ENCODE measurements around the gene SMIM29. TPM values are rescaled to one million over a fixed set of nuclear protein-coding genes. Genes with fewer than 3 reads are reported as not detected.

SMIM29 gene
- total RNA-seq, 1 donor from 2014 or later, result 13.5 TPM

- Mint-ChIP-seq H3K27me3 (ENCODE audit: low read depth) (peaks cover 6% of the 10 kb centered on the region), H3K27ac (ENCODE audit: unreplicated experiment) (no peak overlapping the region), H3K36me3 (ENCODE audit: low read depth) (peaks cover 14% of the 10 kb centered on the region), H3K4me1 (peaks cover 69% of the 10 kb centered on the region), H3K9me3 (no peaks in the 10 kb centered on the region), H3K4me3 (peak overlapping the region; percentile 82)
- no peak for DNase-seq (ENCODE audit: low read depth, low spot score)
- TF ChIP-seq, protein P1, sequence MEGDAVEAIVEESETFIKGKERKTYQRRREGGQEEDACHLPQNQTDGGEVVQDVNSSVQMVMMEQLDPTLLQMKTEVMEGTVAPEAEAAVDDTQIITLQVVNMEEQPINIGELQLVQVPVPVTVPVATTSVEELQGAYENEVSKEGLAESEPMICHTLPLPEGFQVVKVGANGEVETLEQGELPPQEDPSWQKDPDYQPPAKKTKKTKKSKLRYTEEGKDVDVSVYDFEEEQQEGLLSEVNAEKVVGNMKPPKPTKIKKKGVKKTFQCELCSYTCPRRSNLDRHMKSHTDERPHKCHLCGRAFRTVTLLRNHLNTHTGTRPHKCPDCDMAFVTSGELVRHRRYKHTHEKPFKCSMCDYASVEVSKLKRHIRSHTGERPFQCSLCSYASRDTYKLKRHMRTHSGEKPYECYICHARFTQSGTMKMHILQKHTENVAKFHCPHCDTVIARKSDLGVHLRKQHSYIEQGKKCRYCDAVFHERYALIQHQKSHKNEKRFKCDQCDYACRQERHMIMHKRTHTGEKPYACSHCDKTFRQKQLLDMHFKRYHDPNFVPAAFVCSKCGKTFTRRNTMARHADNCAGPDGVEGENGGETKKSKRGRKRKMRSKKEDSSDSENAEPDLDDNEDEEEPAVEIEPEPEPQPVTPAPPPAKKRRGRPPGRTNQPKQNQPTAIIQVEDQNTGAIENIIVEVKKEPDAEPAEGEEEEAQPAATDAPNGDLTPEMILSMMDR (conservative IDR thresholded peaks at IDR 0.05), result no peak
These were observed 8.2 kb downstream of the SMIM29 start for GRCh38 chr6:34240329-34241248.

DNA sequence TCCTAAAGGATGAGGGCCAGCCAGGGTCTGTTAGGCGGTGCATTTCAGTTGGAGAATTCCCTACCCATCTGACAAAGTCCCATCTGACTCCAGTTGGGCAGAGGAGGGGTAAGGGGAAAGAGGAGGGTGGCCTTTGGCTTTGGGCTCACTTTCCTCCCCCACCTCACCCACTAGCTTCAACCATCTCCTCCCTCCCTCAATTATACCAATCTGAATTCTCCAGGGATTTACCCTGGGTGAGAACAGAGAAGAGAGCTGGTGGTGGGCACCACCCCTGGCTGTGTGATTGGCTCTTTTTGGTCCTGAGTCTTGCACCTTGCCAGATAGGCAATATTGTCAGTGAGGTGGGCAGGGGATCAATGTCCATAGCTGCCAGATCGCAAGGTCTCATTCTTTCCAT is 8.9 kb downstream of the SMIM29 start:
- no peak overlapping the region for H3K27ac Mint-ChIP-seq (ENCODE audit: unreplicated experiment)
- H3K4me3 Mint-ChIP-seq, result peak overlapping the region; percentile 98
- peaks cover 11% of the 10 kb centered on the region for H3K36me3 Mint-ChIP-seq (ENCODE audit: low read depth)
- H3K4me1 Mint-ChIP-seq, result peaks cover 64% of the 10 kb centered on the region
- H3K9me3 Mint-ChIP-seq, result no peaks in the 10 kb centered on the region
- TF ChIP-seq, protein P1 (conservative IDR thresholded peaks at IDR 0.05), result no peak
- DNase-seq (ENCODE audit: low read depth, low spot score), result no peak
- H3K27me3 Mint-ChIP-seq (ENCODE audit: low read depth), result peaks cover 6% of the 10 kb centered on the region

- H3K36me3 Mint-ChIP-seq (ENCODE audit: low read depth), result peaks cover 11% of the 10 kb centered on the region
- peaks cover 6% of the 10 kb centered on the region for H3K27me3 Mint-ChIP-seq (ENCODE audit: low read depth)
- TF ChIP-seq, protein P1 (conservative IDR thresholded peaks at IDR 0.05), result no peak
- H3K4me1 Mint-ChIP-seq, result peaks cover 61% of the 10 kb centered on the region
- H3K9me3 Mint-ChIP-seq, result no peaks in the 10 kb centered on the region
- no peak overlapping the region for H3K27ac Mint-ChIP-seq (ENCODE audit: unreplicated experiment)
- peak overlapping the region; percentile 98 for H3K4me3 Mint-ChIP-seq
- no peak for DNase-seq (ENCODE audit: low read depth, low spot score)
These were observed 9.3 kb downstream of the SMIM29 start for GRCh38 chr6:34239500-34239825.

- TF ChIP-seq, protein P1 (conservative IDR thresholded peaks at IDR 0.05), result no peak
- peaks cover 6% of the 10 kb centered on the region for H3K27me3 Mint-ChIP-seq (ENCODE audit: low read depth)
- H3K36me3 Mint-ChIP-seq (ENCODE audit: low read depth), result peaks cover 11% of the 10 kb centered on the region
- no peaks in the 10 kb centered on the region for H3K9me3 Mint-ChIP-seq
- peak overlapping the region; percentile 98 for H3K4me3 Mint-ChIP-seq
- no peak for DNase-seq (ENCODE audit: low read depth, low spot score)
- H3K27ac Mint-ChIP-seq (ENCODE audit: unreplicated experiment), result peak overlapping the region; percentile 95
- H3K4me1 Mint-ChIP-seq, result peaks cover 65% of the 10 kb centered on the region
These were observed 10.0 kb downstream of the SMIM29 start for GRCh38 chr6:34238585-34239499.

DNA sequence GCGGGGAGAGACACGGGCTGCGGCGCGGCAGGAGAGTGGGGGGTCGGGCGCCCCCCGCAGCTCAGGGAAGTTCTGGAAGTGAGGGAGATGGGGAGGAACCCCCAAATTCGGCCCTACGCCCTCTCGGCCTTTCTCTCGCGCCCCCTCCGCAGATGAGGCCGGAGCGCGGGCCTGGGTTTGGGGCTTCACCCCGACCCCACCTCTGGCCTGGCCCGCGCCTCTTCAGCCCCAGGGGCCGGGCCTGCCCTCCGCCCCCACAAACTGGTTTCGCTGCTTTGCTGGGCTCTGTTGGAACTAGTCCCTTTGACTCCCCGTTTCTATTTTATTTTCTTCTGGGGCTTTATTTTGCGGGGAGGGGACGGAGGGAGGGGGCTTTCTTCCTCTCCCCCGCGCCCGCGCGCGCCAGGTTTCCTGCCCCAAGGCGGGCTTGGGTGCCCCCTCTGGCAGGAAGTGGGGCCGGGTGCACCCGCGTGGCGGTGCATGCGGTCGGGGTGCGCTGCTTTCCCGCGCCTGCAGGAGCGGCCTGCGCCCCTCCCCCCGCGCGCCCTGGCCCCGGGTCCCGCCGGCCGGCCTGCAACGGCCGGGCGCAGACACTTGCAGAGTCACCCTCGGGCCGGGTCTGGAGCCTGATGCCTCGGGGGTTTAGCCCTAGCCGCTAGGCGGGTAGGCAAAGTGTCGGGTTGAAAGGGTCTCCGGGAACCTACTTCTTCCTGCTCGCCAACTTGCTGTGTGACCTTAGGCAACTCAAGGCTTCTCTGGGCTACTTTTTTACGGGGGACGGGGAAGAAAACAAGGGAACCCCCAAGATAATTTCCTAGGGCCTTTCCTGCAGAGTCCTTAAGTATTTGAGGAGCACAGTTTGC is 10.9 kb downstream of the SMIM29 start:
- Mint-ChIP-seq H3K36me3 (ENCODE audit: low read depth) (peaks cover 11% of the 10 kb centered on the region), H3K4me3 (peak overlapping the region; percentile 98), H3K4me1 (peaks cover 62% of the 10 kb centered on the region), H3K27ac (ENCODE audit: unreplicated experiment) (peak overlapping the region; percentile 95), H3K27me3 (ENCODE audit: low read depth) (peaks cover 6% of the 10 kb centered on the region), H3K9me3 (no peaks in the 10 kb centered on the region)
- DNase-seq (ENCODE audit: low read depth, low spot score), result peak; percentile 49
- TF ChIP-seq, protein P1 (conservative IDR thresholded peaks at IDR 0.05), result peak; percentile 48
